Gastroesophageal sphincter (tissue), 4 donors: ENCODE measurements around the gene CIAO2B. TPM values are rescaled to one million over a fixed set of nuclear protein-coding genes. Genes with fewer than 3 reads are reported as not detected.

Source experiments
- ATAC-seq: fragments of 150-250 bp; one replicate; pipeline ENCODE4 v1.9.1; 2016; ENCODE audit warnings: mild to moderate bottlenecking, moderate library complexity
- H3K27ac ChIP-seq, 4 donors: fragments of 200-600 bp; sonication (generic) in 3 of 4; 1 replicate in 3 of 4; 2 replicates in 1 of 4; pipeline ENCODE4 v1.5.1; 2016 to 2019
- H3K27me3 ChIP-seq: fragments of 200-600 bp; sonication (generic); one replicate; pipeline ENCODE4 v1.5.1; 2019
- H3K36me3 ChIP-seq, 2 donors: fragments of 200-600 bp; sonication (generic); one replicate each; pipeline ENCODE4 v1.5.1; 2019; ENCODE audit warnings: control low read depth in 1 of 2
- H3K4me1 ChIP-seq, 3 donors: fragments of 200-600 bp; sonication (generic); 1 replicate in 2 of 3; 2 replicates in 1 of 3; pipeline ENCODE4 v1.5.1; 2016 to 2019; ENCODE audit warnings: control low read depth in 2 of 3
- H3K4me3 ChIP-seq, 2 donors: fragments of 200-600 bp; sonication (generic); one replicate each; pipeline ENCODE4 v1.5.1; 2019; ENCODE audit warnings: mild to moderate bottlenecking in 1 of 2, moderate library complexity in 1 of 2
- H3K9me3 ChIP-seq, 3 donors: fragments of 200-600 bp; sonication (generic); one replicate each; pipeline ENCODE4 v1.5.1; 2017 to 2019; ENCODE audit warnings: control low read depth in 2 of 3
- CTCF ChIP-seq, 4 experiments: fragments of 200-600 bp in 2 of 4; fragments of 450-650 bp in 2 of 4; sonication (generic) in 1 of 4; IDR thresholded peaks; one replicate each; pipeline ENCODE4 v1.5.1; 2017 to 2019; ENCODE audit warnings: antibody characterized with exemption in 4 of 4, mild to moderate bottlenecking in 2 of 4, moderate library complexity in 2 of 4
- EP300 ChIP-seq: sonication (generic); formaldehyde crosslinking; IDR thresholded peaks from one replicate; pipeline ENCODE4 v1.6.1; 2017; ENCODE audit warnings: antibody characterized with exemption, mild to moderate bottlenecking
- POLR2A ChIP-seq, 2 donors: fragments of 450-650 bp; IDR thresholded peaks; one replicate each; pipeline ENCODE4 v1.6.1; 2017; ENCODE audit warnings: antibody characterized with exemption in 2 of 2, mild to moderate bottlenecking in 2 of 2, moderate library complexity in 1 of 2
- POLR2AphosphoS5 ChIP-seq: sonication (generic); formaldehyde crosslinking; IDR thresholded peaks from one replicate; pipeline ENCODE4 v1.6.1; 2017; ENCODE audit warnings: antibody characterized with exemption
- WGBS, 2 donors: methylation state at CpG; one replicate each; pipeline ENCODE4 v1.1.5; 2018; ENCODE audit warnings: low coverage in 1 of 2; 5-methylcytosine and 5-hydroxymethylcytosine counted together
- total RNA-seq, 4 donors: library from RNA; depleted of rRNA; stranded (reverse); fragments of >200 nt; gene quantifications; one replicate each; pipeline ENCODE4 v1.1.0, GENCODE V29; 2016

CIAO2B gene
- total RNA-seq, 4 donors from 2014 or later: 54.3 to 88.9 (median 79.5) TPM

- 86 to 100% methylated on average over 1 of the region's 10 CpGs for WGBS, 2 donors
- no peak overlapping the region for H3K27ac ChIP-seq
- H3K4me1 ChIP-seq: no peaks in the 10 kb centered on the region
- peaks cover 9% of the 10 kb centered on the region for H3K27me3 ChIP-seq
- H3K36me3 ChIP-seq: no peaks in the 10 kb centered on the region
- no peak for TF ChIP-seq POLR2A (IDR thresholded peaks at IDR 0.05)
- TF ChIP-seq EP300: no peak
- no peak for TF ChIP-seq CTCF (IDR thresholded peaks at IDR 0.05)
- TF ChIP-seq POLR2AphosphoS5: no peak
- no peak for ATAC-seq
- no peaks in the 10 kb centered on the region for H3K9me3 ChIP-seq
- H3K4me3 ChIP-seq: no peak overlapping the region
These were observed 36.8 kb upstream of the CIAO2B start for GRCh38 chr16:66970775-66971720.

GRCh38 chr16:66968847-66969246, 34.6 kb upstream of the CIAO2B start:
- no peak overlapping the region for H3K4me3 ChIP-seq
- no peaks in the 10 kb centered on the region for H3K36me3 ChIP-seq
- peaks cover 19% of the 10 kb centered on the region for H3K27me3 ChIP-seq
- TF ChIP-seq POLR2AphosphoS5 (no peak), CTCF (IDR thresholded peaks at IDR 0.05) (no peak), POLR2A (IDR thresholded peaks at IDR 0.05) (no peak), EP300 (no peak)
- H3K27ac ChIP-seq: no peak overlapping the region
- no peaks in the 10 kb centered on the region for H3K4me1 ChIP-seq
- no peak for ATAC-seq
- H3K9me3 ChIP-seq: no peaks in the 10 kb centered on the region
- 88% methylated on average over 4 of the region's 5 CpGs; no CpG with 5 or more reads in 1 of the 2 donors for WGBS, 2 donors

- Histone ChIP-seq H3K27me3 (peaks cover 19% of the 10 kb centered on the region), H3K9me3 (no peaks in the 10 kb centered on the region), H3K4me1 (no peaks in the 10 kb centered on the region), H3K4me3 (no peak overlapping the region), H3K36me3 (no peaks in the 10 kb centered on the region), H3K27ac (no peak overlapping the region)
- TF ChIP-seq POLR2AphosphoS5 (no peak), POLR2A (IDR thresholded peaks at IDR 0.05) (no peak), CTCF (IDR thresholded peaks at IDR 0.05) (no peak), EP300 (no peak)
- ATAC-seq: no peak
- 31% methylated on average over 3 of the region's 6 CpGs; no CpG with 5 or more reads in 1 of the 2 donors for WGBS, 2 donors
These were observed 29.8 kb upstream of the CIAO2B start for GRCh38 chr16:66964049-66964448.

GRCh38 chr16:66961914-66962313, 27.7 kb upstream of the CIAO2B start:
- Histone ChIP-seq H3K36me3 (no peaks in the 10 kb centered on the region), H3K27ac (no peak overlapping the region), H3K9me3 (no peaks in the 10 kb centered on the region), H3K4me3 (no peak overlapping the region), H3K4me1 (no peaks in the 10 kb centered on the region), H3K27me3 (peaks cover 19% of the 10 kb centered on the region)
- TF ChIP-seq POLR2A (IDR thresholded peaks at IDR 0.05): no peak
- TF ChIP-seq CTCF (IDR thresholded peaks at IDR 0.05): no peak
- no peak for TF ChIP-seq EP300
- TF ChIP-seq POLR2AphosphoS5: no peak
- WGBS, 2 donors: 67 to 86% methylated on average over 3 of the region's 5 CpGs
- no peak for ATAC-seq
